ENCODE measurements around the gene MICOS13.
"Not testable (repeated sequence)": the region's sequence is repeated elsewhere in the genome, so short reads cannot be mapped to it uniquely, and the experiment has no call there.

Gene MICOS13

DNA sequence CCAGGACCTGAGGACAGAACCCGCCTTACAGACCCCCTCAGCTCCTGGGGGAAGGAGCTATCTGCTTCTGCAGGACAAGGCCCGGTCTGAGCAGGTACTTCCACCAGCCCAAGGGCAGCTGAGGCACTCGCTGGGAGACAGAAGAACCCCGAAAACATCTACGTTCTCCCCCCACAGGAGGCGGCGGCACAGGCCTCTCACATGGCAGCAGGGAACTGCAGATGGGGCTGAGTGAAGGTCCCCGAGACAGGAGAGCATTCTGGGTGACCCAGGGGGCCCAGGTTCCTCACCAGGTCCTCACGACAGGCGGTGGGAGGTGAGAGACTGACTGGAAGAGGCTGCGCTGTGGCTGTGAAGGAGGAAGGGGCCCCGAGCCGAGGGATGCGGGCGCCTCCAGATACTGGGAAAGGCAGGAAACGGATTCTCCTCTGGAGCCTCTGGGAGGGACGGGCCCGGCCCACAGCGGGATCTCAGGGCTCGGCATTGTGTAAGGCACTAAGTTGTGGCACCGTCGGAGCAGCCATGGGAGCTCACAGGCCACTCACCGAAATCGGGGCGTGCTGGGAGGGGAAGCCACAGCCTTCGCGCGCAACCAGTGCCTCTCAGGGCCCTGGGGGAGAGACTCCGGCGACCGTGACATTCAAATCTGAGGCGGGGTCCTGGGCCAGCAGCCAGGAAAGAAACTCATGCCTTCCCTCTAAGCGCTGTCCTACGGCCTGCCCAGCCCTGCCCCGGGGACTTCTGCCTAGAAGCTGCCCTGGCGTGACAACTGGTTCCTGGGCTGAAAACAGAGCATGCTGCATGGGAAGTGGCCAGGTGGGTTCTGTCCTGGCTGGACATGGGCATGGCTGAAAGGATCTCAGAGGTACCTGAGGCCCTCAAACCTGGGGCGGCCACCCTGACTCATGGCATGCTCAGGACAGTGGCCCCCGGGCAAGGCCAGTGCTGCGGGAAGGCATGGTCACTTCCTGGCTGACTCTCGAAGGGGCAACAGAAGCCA, 23.8 kb upstream of the MICOS13 start:
- no peak for DNase-seq

- DNase-seq, result not testable (repeated sequence)
Observed at GRCh38 chr19:5702053-5702410, 21.7 kb upstream of the MICOS13 start.

- DNase-seq, result no peak
Observed at GRCh38 chr19:5700455-5701092, 20.3 kb upstream of the MICOS13 start.

DNA sequence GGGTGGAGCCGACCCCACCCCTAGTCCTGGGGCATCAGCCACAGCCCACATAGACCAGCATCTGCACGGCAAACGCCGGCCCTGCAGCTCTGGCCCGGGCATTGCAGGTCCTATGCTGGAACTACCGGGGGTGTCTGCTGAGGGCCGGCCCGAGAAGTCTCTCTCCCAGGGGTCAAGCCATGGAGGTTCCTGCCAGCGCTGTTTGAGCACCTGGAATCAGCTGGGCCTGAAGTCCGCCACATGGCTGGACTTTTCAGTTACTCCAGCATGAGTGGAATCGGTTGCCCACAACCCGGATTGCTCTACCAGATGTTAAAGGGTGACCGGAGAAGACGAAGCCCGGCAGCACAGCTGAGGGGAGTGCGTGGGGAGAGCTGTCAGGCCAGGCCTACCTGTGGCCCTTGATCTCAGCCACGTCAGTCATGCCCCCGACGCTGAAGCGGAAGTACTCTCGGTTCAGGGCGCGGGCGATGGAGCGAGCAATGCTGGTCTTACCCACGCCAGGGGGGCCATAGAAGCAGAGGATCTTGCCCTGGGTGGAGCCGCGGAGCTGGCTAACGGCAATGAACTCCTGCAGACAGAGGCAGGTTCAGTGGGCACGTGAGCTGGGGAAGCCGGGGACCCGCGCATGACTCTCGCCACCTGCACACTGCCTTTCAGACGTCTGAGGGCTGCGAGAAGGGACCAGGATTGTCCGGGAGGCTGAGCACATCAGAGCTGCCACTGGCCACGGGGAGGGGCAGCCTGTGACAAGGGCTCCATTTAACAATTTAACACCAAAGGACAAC, 18.5 kb upstream of the MICOS13 start:
- no peak for DNase-seq

- DNase-seq, result no peak
Observed at GRCh38 chr19:5697890-5698634, 17.7 kb upstream of the MICOS13 start.

GRCh38 chr19:5697022-5697889, 16.9 kb upstream of the MICOS13 start:
- DNase-seq, result no peak

- DNase-seq, result no peak
Observed at GRCh38 chr19:5696196-5697021, 16.1 kb upstream of the MICOS13 start.

DNA sequence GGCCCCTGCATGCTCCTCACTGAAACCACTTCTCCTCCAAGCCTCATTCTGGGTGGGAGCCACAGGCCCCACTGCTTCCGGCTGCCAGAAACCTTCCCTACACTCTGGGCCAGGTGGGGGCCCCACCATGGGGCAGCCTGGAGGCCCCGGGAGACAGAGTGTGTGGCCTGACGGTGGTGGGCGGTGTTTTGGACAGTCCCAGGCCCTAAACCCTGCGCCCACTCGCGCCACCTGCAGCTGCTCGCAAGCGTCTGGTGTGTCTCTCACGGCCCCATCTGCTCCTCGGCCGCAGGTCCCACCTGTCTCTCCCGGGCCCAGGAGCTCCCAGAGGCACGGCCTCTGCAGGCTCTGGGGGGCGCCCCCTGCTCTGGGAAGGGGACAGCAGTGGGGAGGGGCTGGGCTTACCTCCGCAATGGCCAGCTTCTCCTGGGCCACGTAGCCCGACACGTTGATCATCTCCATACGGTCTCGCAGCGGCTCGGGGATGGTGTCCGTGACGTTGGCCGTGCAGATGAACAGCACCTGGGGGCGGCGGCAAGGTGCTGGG, 15.4 kb upstream of the MICOS13 start:
- no peak for DNase-seq

- no peak for DNase-seq
Observed at GRCh38 chr19:5694956-5695648, 14.8 kb upstream of the MICOS13 start.

GRCh38 chr19:5694167-5694955, 14.0 kb upstream of the MICOS13 start:
- DNase-seq, result no peak

- DNase-seq, result no peak
Observed at GRCh38 chr19:5693195-5694166, 13.2 kb upstream of the MICOS13 start.

DNA sequence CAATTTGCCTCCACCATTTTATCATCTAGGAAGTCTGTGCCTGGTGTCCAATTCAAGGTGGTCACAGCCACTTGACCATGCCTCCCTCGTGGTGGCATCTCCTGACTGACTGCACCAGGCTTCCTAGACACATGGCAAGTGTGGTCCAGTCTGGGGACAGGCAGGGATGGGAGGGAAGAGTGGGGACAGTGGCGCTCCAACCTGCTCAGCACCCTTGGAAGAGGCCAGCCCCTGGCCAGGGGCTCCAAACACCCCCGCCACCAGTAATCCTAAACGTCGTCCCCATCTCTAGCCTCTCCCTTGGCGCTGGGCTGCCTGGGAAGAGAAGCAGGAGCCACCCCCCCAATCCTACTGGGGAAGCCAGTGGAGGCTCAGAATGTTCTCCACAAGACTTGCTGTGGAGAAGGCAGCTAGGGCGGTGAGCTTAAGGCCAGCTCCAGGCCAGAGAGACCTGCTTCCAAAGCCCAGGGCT, 12.4 kb upstream of the MICOS13 start:
- DNase-seq, result no peak

- no peak for DNase-seq
Observed at GRCh38 chr19:5691822-5692722, 11.8 kb upstream of the MICOS13 start.

DNA sequence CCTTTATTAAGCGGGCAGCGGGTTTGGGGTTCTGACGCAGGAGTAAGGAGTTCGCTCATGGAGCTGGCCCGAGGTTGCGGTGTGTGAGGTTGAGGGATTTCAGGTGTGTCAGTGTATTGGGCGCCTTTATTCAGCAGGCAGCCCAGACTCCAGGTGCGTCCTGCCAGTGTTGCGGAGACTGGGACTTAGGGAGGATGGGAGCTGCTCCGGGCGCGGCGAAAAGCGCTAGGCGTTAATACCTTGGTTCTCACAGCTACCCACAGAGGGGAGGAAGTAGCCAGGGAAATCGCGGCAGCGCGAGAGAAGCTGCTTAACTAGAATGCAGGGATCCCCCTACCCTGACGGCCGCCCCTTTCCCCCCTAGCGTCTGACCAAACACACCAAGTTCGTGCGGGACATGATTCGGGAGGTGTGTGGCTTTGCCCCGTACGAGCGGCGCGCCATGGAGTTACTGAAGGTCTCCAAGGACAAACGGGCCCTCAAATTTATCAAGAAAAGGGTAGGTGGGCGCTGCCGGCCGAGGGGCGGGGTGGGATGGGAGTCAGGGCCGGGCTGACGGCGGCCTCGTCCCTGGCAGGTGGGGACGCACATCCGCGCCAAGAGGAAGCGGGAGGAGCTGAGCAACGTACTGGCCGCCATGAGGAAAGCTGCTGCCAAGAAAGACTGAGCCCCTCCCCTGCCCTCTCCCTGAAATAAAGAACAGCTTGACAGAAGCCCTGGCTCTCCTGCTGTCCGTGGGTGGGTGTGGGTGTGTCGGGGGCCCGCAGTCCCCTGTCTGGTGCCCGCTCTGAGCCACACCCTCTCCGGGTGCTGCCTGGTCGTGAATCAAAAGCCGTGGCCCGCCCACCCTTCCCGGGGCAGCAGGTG, 10.9 kb upstream of the MICOS13 start:
- peak; percentile 60 for DNase-seq
